ENCODE measurements around the gene AGBL4.
A peak's percentile ranks its signal among the peaks of the same experiment; 100 is the strongest.
"Not testable (repeated sequence)": the region's sequence is repeated elsewhere in the genome, so short reads cannot be mapped to it uniquely, and the experiment has no call there.

Gene AGBL4

GRCh38 chr1:48526008-48526710, 1497.6 kb downstream of the AGBL4 start:
- DNase-seq (ENCODE audit: low read depth): peak; percentile 58
- TF ChIP-seq, protein P1, sequence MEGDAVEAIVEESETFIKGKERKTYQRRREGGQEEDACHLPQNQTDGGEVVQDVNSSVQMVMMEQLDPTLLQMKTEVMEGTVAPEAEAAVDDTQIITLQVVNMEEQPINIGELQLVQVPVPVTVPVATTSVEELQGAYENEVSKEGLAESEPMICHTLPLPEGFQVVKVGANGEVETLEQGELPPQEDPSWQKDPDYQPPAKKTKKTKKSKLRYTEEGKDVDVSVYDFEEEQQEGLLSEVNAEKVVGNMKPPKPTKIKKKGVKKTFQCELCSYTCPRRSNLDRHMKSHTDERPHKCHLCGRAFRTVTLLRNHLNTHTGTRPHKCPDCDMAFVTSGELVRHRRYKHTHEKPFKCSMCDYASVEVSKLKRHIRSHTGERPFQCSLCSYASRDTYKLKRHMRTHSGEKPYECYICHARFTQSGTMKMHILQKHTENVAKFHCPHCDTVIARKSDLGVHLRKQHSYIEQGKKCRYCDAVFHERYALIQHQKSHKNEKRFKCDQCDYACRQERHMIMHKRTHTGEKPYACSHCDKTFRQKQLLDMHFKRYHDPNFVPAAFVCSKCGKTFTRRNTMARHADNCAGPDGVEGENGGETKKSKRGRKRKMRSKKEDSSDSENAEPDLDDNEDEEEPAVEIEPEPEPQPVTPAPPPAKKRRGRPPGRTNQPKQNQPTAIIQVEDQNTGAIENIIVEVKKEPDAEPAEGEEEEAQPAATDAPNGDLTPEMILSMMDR (conservative IDR thresholded peaks at IDR 0.05; ENCODE audit: low read length): no peak
- H3K4me3 ChIP-seq (ENCODE audit: low read length): no peak overlapping the region

- no peak overlapping the region for H3K4me3 ChIP-seq (ENCODE audit: low read length)
- TF ChIP-seq, protein P1 (conservative IDR thresholded peaks at IDR 0.05; ENCODE audit: low read length): no peak
- DNase-seq (ENCODE audit: low read depth): no peak
Measured at GRCh38 chr1:48524892-48525467, 1498.8 kb downstream of the AGBL4 start.

DNA sequence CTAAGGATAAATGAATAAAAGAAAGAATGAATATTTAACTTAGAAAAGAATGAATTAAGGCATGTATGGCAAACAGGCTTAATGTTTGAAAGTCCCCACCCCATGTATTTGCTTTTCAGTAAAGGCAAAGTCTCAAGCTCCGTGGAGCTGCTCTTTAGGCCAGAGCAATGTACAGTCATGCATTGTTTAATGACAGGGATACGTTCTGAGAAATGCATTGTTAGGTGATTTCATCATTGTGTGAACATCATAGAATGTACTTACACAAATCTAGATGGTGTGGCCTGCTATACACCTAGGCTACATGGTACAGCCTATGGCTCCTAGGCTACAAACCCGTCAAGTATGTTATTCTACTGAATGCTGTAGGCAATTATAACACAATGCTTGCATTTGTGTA, 1500.2 kb downstream of the AGBL4 start:
- DNase-seq (ENCODE audit: low read depth): no peak

GRCh38 chr1:48519896-48520295, 1503.9 kb downstream of the AGBL4 start:
- DNase-seq (ENCODE audit: low read depth); H3K4me3 ChIP-seq (ENCODE audit: low read length): not testable (repeated sequence)

More for the DNA sequence above, 1500.2 kb downstream of the AGBL4 start:
- no peak overlapping the region for H3K4me3 ChIP-seq (ENCODE audit: low read length)
- TF ChIP-seq, protein P1 (conservative IDR thresholded peaks at IDR 0.05; ENCODE audit: low read length): no peak

- H3K4me3 ChIP-seq (ENCODE audit: low read length): no peak overlapping the region
- no peak for DNase-seq (ENCODE audit: low read depth)
- TF ChIP-seq, protein P1 (conservative IDR thresholded peaks at IDR 0.05; ENCODE audit: low read length): no peak
Measured at GRCh38 chr1:48506870-48507269, 1516.9 kb downstream of the AGBL4 start.

- no peak for DNase-seq (ENCODE audit: low read depth)
- TF ChIP-seq, protein P1 (conservative IDR thresholded peaks at IDR 0.05; ENCODE audit: low read length): no peak
- H3K4me3 ChIP-seq (ENCODE audit: low read length): no peak overlapping the region
Measured at GRCh38 chr1:48500541-48501450, 1523.0 kb downstream of the AGBL4 start.

DNA sequence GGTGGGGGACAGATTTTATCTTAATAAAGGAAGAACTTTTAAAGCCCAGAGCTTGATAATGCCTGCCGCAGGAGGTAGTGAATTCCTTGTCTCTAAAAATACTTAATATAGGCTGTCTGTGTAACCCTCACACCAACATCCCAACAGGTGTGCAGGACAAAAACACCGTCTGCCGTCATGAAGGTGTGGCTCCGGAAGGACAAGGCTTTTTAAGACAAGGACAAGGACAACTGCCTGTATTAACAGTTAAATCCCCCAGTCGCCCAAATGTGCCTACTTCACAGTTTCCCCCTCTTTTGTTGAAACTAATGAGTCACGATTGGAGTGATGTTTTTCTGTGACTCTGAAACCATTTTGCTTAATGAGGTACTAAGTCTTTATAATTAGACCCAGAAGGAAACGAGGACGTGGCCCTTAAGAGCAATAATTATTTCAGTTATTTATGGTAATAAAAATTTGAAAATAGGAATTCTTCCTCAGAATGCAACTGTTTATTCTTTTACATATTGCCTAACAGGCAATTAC, 1524.5 kb downstream of the AGBL4 start:
- no peak for DNase-seq (ENCODE audit: low read depth)
- H3K4me3 ChIP-seq (ENCODE audit: low read length): no peak overlapping the region
- TF ChIP-seq, protein P1 (conservative IDR thresholded peaks at IDR 0.05; ENCODE audit: low read length): no peak
